HG02981 (cell line): ENCODE data around the gene ATP8B3.

Experiments
- ATAC-seq: cut with Tn5 transposase; IDR thresholded peaks from one replicate; pipeline ENCODE4 v1.9.1; 2021; ENCODE audit warnings: mild to moderate bottlenecking, moderate library complexity; ENCODE audit not compliant: unreplicated experiment

Gene ATP8B3

DNA sequence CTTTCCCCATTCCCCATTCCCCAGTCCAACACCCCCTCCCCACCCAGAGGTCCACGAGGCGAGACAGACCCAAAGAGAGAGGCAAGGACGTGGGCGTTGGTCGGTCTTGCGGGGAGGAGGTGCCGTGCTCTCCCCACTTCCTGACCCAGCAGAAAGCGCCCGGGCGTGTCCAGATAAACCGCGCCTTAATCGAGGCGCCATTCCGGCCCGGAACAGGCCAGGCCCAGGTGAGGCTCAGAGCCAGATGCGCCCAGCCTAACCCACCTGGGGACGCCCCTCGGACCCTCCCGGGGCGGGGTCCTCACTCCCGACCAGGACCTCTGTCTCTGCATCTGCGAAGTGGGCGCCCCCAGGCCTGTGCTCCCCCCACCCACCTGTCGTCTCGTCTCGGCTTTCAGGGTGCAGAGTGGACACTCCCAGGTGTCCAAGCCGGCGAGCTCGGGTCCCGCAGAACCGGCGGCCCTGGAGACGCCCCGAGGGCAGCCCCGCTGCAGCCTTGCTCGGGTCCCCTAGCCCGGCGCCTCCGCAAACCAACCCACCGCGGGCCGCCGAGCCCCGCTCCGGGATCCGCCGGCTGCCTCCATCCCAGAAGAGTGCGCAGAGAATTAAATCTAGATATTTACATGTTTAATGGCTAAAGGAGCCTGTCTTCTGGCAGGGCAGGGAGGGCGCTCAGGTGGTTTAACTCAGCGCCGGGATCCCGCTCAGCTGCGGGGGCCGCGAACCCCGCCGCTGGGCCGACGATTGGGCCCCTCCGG, 63.8 kb downstream of the ATP8B3 start:
- no peak for ATAC-seq

DNA sequence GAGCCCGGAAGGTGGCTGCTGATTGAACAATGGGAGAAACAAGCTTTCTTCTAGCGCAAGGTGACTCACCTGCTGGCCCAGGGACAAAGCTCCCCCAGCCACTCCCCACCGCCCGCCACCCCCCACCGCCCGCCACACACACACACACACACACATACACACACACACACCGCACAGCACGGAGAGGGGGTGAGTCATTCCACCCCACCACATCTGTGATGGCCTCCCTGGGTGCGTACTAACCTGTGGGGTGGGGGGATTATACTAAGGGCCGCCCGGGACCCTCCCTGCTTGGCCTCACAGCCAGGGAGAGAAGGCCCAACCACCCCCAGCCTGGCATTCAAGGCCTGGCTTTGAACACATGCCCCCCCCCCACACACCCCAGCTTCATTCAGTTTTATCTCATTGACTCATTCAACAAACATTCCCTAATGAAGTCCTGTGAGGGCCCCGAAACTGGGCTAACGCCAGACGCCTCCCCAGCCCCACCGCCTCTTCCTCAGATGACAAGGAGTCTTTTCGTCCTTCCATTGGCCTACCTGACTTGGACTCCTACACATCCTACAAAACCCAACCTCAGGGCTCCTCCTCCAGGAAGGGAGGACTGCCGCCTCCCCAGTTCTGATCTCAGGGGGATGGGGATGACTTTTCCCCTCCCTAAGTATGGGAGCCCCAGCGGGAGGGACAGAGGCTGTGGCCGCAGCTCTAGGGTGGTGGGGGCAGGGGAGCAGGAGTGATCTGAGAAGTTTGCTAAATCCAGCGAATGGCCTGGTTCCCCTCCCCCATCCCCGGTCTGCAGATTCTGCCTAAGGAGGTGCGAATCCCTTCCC, 64.6 kb downstream of the ATP8B3 start:
- no peak for ATAC-seq

DNA sequence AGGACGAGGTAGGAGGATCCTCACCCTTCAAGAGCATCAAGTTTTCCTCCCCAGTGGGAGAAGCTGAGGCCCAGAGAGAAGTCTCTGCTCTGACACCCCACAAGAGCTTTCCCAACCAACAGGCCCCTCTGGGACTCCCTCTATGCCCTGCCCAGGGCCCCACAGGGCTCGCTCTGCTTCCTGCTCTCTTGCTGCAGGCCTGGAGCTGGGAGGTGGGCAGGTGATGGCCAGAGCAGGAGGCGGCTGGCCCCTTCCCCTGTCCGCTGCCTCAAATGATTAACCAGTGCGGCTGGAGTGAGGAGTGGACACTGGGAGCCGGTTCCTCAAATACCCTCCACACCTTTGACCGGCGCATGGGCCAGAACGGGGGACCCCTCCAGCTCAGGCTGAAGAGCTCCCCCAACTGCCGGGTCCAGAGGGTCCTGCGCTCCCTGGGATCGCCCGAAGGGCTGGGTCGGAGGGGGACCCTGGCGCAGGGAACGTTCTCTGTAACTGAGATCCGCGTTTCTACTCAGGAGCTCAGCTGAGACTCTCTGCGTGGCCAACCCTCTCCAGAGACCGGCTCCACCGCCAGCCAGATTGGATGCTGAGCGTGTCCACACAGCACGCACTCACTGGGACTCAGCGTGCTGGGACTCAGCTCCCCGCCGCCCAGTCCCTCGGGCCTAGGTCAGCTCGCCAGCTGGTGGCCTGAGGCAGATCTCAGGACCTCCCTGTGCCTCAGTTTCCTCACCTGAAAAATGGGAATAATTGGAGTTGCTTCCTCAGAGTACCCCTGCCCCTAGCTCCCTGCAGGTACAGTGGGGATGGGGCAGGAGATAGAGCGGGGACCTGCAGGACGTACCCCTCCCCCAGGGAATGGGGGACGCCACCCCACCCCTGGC, 65.4 kb downstream of the ATP8B3 start:
- ATAC-seq = no peak

DNA sequence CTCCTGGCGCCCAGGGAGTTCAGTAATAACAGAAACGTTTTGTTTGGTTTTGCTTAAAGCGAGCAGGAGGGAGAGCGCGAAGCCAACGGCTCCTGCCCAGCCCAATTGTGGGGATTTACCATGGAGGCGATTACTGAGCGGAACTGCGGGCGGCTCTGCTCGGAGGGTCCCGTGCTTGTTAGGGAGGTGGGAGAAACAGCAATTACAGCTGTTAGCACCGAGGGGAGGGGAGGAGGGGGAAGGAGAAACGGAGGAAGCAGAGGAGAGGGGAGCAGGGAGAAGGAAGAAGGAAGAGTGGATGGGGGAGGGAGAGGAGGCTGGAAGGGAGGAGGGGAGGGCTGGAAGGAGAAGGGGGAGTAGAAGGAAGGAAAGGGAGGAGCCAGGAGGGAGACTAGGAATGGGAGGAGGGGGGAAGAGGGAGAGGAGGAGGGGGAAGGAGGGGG, 66.5 kb downstream of the ATP8B3 start:
- no peak for ATAC-seq

DNA sequence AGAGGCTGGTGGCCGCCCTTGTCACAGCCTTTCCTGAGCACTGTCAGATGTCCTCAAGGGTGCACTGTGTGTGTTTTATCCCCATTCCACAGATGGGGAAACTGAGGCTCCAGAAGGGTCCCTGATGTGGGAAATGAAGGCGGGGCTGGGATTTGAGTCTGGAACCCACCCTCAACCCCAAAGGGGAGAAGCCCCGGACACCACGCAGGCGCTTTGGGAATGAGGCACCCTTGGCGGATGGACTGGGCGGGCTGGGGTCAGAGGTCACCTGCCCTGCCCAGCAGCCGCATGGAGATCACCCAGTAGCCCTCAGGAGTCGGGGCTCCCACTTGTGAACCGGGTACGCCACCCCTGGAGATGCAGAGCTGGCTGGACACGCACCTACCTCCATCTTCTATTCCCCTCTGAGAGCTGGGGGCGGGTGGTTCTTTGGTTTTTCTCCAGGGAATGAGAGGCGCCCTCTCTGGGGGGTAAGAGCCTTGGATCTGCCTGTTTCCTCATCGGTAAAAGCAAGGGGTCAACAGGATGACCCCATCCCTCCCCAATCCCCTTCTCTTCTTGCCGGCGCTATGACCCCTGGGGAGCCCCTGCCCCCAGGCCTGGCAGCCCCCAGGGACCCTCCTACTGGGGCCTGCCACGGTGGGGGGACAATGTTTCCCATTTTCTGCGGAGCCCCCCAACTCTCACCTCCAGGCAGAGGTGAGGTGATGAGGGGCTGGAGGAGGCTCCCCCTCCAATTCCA, 67.1 kb downstream of the ATP8B3 start:
- ATAC-seq = no peak

DNA sequence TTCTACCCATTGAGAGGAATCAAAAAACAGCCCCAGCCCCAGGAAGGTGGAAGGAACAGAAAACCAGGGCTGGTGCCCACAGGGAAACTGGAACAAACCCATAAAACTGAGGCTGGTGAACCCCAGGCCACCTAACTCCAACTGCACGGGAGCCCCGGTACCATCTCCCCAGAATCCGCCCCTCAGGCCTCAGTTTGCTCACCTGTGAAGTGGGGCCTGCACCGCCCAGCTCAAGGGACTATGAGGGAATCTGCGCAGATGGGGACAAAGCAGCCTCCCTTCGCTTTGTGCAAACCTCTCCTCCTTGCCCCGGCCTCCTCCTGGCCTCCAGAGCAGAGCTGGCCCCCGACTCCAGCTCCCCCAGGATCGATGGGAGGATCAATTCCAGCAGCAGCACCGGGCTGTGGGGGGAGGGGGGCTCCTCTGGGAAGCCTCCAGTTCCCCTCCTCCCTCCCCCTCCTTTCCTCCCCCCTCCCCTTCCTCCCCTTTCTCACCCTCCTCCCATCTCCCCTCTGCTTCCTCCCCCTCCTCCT, 67.9 kb downstream of the ATP8B3 start:
- no peak for ATAC-seq

DNA sequence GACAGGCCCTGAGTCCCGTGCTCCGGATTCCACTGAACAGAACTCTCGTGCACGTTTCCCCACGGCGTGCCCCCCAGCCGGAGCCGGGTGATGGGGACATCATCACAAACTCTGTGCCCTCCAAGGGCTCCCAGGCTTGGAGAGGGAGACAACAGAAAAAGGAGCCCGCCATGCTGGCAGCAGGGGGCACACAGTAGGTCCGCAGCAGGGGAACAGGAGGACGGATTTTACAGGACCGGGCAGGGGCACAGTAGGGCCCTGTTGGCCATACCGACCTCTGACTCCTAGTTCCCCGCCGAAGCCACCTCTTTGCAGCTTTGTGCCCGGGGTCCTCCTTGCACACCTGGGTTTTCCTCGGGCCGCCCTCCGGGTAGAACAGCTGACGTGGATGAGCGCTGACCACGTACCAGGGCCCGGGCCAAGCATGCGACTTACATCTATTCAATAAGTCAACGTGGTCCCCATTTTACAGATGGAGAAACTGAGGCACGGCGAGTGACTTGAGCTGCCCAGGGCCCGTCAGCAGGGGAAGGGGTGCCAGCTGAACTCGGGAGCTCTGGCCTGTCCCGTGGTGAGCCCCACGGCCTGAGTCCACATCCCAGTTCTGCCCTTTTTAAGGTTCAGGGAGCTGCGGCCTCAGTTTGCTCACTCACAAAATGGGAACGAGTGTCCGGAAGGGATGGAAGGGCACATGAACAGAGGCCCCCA, 68.9 kb downstream of the ATP8B3 start:
- ATAC-seq = no peak

DNA sequence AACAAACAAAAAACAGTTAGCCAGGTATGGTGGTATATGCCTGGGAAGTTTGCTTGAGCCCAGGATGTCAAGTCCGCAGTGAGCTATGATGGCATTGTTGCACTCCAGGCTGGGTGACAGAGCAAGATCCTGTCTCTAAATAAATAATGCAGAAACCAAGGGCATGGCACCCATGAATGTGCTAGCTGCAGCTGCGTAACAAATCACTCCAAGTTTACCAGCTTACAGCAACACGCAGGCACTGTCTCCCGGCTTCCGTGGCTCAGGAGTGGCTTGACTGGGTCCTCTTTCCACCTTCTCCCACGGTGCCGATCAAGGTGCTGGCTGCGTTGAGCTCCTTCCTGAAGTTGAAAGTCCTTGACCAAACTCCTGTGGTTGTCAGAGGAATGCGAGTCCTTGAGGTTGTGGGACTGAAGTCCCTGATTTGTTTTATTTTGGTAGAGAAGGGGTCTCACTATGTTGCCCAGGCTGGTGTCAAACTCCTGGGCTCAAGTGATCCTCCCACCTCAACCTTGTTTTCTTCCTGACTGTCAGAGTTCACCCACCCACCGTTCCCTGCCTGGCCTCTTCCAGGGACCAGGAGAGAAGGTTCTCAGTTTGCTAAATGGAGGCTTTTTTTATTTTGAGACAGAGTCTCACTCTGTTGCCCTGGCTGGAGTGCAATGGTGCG, 72.0 kb downstream of the ATP8B3 start:
- no peak for ATAC-seq

DNA sequence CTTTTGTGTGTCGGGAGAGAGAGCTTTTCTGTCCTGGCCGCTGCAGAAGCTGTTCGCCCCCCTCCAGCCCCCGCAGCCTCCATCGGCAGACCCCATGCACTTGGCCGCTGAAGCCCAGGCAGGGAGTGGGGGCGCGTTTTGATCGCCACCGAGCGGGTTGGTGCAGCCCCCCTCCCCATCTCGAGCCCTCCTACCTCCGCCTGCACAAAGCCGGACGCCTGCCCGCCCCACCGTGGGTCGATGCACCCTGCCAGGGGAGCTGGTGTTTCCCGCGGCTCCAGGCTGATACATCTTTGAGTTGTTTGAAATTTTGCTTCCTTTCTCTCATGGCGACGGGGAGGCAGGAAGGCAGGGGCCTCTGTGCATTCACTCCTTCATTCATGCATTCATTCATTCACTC, 75.1 kb downstream of the ATP8B3 start:
- ATAC-seq = no peak

DNA sequence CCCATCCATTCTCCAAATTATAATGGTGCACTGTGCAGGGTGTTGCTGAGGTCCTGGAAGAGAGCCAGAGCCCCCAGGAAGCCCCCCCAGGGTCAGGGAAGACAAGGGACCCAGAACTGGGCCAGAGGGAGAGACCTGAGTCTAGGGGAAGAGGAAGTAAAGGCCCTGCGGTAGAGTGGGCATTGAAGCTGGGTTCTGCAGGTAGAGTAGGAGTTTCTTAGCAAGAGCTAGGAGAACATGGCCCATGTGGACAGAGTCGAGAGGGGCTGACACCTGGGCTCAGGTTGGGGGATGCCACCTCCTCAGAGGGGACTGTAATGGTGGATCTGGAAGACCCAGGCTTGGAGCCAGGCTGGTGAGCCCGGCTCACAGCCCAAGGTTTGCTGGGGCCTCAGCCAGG, 75.8 kb downstream of the ATP8B3 start:
- no peak for ATAC-seq

DNA sequence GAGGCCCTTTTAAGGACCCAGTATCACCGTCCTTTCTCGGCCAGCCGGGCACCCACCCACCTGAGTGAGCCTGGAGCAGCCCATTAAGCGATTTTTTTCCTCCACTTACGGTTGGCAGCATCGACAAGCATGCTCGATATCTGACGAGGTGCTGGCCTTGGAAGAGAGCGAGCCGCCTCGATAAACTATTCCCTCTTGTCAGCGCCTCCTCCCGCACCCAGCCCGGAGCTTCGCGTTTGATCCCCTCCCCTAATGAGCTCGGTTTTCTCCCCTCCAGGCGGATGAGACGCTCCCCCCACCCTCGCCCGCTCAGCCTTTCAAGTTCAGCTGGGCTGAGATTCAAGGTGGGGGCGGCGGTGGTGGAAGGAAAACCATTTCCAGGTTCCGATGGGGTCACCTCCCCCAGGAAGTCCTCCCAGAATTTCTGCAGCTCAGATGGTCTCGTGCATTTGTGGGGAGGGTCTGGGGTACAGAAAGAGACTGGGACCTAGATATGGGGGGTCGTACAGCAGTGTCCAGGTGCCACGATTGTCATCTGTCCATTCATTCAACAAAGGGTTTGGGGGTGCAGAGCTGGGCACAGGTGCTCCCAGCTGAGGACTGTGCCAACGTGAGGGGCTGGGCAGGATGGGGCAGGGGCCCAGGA, 77.6 kb downstream of the ATP8B3 start:
- ATAC-seq = no peak
